ENCODE measurements around the gene ATP8B4. TPM values are rescaled to one million over a fixed set of nuclear protein-coding genes. Genes with fewer than 3 reads are reported as not detected.

Gene ATP8B4
- total RNA-seq, 1 donor from 2014 or later, result 1.1 TPM

GRCh38 chr15:50149090-50149489, 30.1 kb upstream of the ATP8B4 start:
- Histone ChIP-seq H3K4me3 (ENCODE audit: low read depth, low read length) (no peak overlapping the region), H3K27me3 (ENCODE audit: control insufficient read depth, insufficient read depth, low read length) (no peaks in the 10 kb centered on the region), H3K36me3 (ENCODE audit: control insufficient read depth, insufficient read depth, low read length) (no peaks in the 10 kb centered on the region)
- no peak for TF ChIP-seq CTCF (IDR thresholded peaks at IDR 0.05; ENCODE audit: insufficient read depth, low read length, severe bottlenecking)
- peak; percentile 42 for DNase-seq (ENCODE audit: low read depth)
- no peak for FAIRE-seq

GRCh38 chr15:50148362-50148963, 29.4 kb upstream of the ATP8B4 start:
- Histone ChIP-seq H3K27me3 (ENCODE audit: control insufficient read depth, insufficient read depth, low read length) (no peaks in the 10 kb centered on the region), H3K4me3 (ENCODE audit: low read depth, low read length) (no peak overlapping the region), H3K36me3 (ENCODE audit: control insufficient read depth, insufficient read depth, low read length) (no peaks in the 10 kb centered on the region)
- FAIRE-seq (no peak), DNase-seq (ENCODE audit: low read depth) (peak; percentile 77)
- TF ChIP-seq CTCF (IDR thresholded peaks at IDR 0.05; ENCODE audit: insufficient read depth, low read length, severe bottlenecking), result peak; percentile 80

- Histone ChIP-seq H3K36me3 (ENCODE audit: control insufficient read depth, insufficient read depth, low read length) (no peaks in the 10 kb centered on the region), H3K27me3 (ENCODE audit: control insufficient read depth, insufficient read depth, low read length) (no peaks in the 10 kb centered on the region), H3K4me3 (ENCODE audit: low read depth, low read length) (no peak overlapping the region)
- DNase-seq (ENCODE audit: low read depth), result no peak
- no peak for FAIRE-seq
- TF ChIP-seq CTCF (IDR thresholded peaks at IDR 0.05; ENCODE audit: insufficient read depth, low read length, severe bottlenecking), result no peak
Measured at GRCh38 chr15:50146632-50147031, 27.6 kb upstream of the ATP8B4 start.

- H3K4me3 ChIP-seq (ENCODE audit: low read depth, low read length), result no peak overlapping the region
- peak; percentile 22 for TF ChIP-seq CTCF (IDR thresholded peaks at IDR 0.05; ENCODE audit: insufficient read depth, low read length, severe bottlenecking)
- FAIRE-seq, result no peak
- H3K36me3 ChIP-seq (ENCODE audit: control insufficient read depth, insufficient read depth, low read length), result no peaks in the 10 kb centered on the region
- no peaks in the 10 kb centered on the region for H3K27me3 ChIP-seq (ENCODE audit: control insufficient read depth, insufficient read depth, low read length)
- DNase-seq (ENCODE audit: low read depth), result peak; percentile 78
Measured at GRCh38 chr15:50145451-50145872, 26.4 kb upstream of the ATP8B4 start.

GRCh38 chr15:50144341-50145120, 25.5 kb upstream of the ATP8B4 start:
- no peaks in the 10 kb centered on the region for H3K27me3 ChIP-seq (ENCODE audit: control insufficient read depth, insufficient read depth, low read length)
- no peak for FAIRE-seq

More at GRCh38 chr15:50144341-50145120, 25.5 kb upstream of the ATP8B4 start:
- TF ChIP-seq CTCF (IDR thresholded peaks at IDR 0.05; ENCODE audit: insufficient read depth, low read length, severe bottlenecking), result no peak
- H3K4me3 ChIP-seq (ENCODE audit: low read depth, low read length), result no peak overlapping the region
- DNase-seq (ENCODE audit: low read depth), result no peak
- H3K36me3 ChIP-seq (ENCODE audit: control insufficient read depth, insufficient read depth, low read length), result no peaks in the 10 kb centered on the region
